HepG2 (cell line): ENCODE results near the gene OTUB2. TPM values are rescaled to one million over a fixed set of nuclear protein-coding genes. Genes with fewer than 3 reads are reported as not detected.

ENCODE experiments used
- ATAC-seq: fragments of 200-7000 bp; cut with Tn5 transposase; 3 replicates; pipeline ENCODE4 v1.9.1; 2020; ENCODE audit warnings: mild to moderate bottlenecking, moderate library complexity
- BruUV-seq: library from RNA; stranded (reverse); fragments of 400-500 nt; replicated peaks from 2 replicates; lab custom pipeline; 2021; lab: Mats Ljungman, UMichigan
- CTCF ChIA-PET: fragments of 300-600 bp; formaldehyde crosslinking; extraction: SDS; loops from one replicate; lab custom pipeline; 2021; ENCODE audit warnings: low total read pairs, inconsistent platforms, low intra/inter-chr PET ratio; lab: Yijun Ruan, JAX
- POLR2A ChIA-PET: fragments of 350-600 bp; sonication (Branson Sonifier 250); formaldehyde crosslinking; loops from one replicate; lab custom pipeline; 2020; ENCODE audit warnings: antibody characterized with exemption, inconsistent platforms; lab: Yijun Ruan, JAX
- DNase-seq: peaks from one replicate; pipeline ENCODE4 v3.0.0-alpha.2; 2015; ENCODE audit warnings: low spot score
- FAIRE-seq: peaks from 3 replicates; lab custom pipeline; 2011; peaks lifted over from hg19 to GRCh38; lab: Jason Lieb, UNC
- H2AFZ ChIP-seq: one replicate; pipeline ENCODE4 v1.6.1; 2011; ENCODE audit warnings: low read length, inconsistent platforms
- H3K27ac ChIP-seq: fragments of 300-600 bp; 3 replicates; pipeline ENCODE4 v1.8.0; 2011; ENCODE audit warnings: mixed run types, mild to moderate bottlenecking, mixed read lengths, low read length, inconsistent platforms; ENCODE audit not compliant: insufficient read depth; ENCODE audit errors: extremely low read length
- H3K27me3 ChIP-seq, 2 experiments: fragments of 200-600 bp in 1 of 2; 2 replicates in 1 of 2; 3 replicates in 1 of 2; pipeline versions ENCODE4 v1.6.0 to v1.8.0; 2011; ENCODE audit warnings: low read length in 2 of 2, mild to moderate bottlenecking in 2 of 2, moderate library complexity in 2 of 2, inconsistent platforms in 1 of 2; ENCODE audit not compliant: insufficient read depth in 2 of 2, control insufficient read depth in 1 of 2
- H3K36me3 ChIP-seq, 2 experiments: fragments of 200-600 bp in 1 of 2; replicated peaks in 1 of 2; 2 replicates in 1 of 2; 3 replicates in 1 of 2; pipeline versions ENCODE4 v1.5.1 to v1.8.0; 2011; ENCODE audit warnings: low read length in 2 of 2, inconsistent platforms in 1 of 2; ENCODE audit not compliant: insufficient read depth in 2 of 2, control insufficient read depth in 1 of 2
- H3K4me1 ChIP-seq: 2 replicates; pipeline ENCODE4 v1.5.1; 2012; ENCODE audit warnings: low read length, inconsistent platforms; ENCODE audit not compliant: insufficient read depth
- H3K4me2 ChIP-seq: 2 replicates; pipeline ENCODE4 v1.6.0; 2011; ENCODE audit warnings: low read depth, low read length, inconsistent platforms
- H3K4me3 ChIP-seq, 3 experiments: fragments of 200-600 bp in 1 of 3; sonication (generic), shearing (Covaris generic) in 1 of 3; replicated peaks in 1 of 3; 2 replicates each; pipeline ENCODE4 v1.5.1; 2011 to 2016; ENCODE audit warnings: low read length in 3 of 3, inconsistent platforms in 2 of 3, low read depth in 2 of 3, mild to moderate bottlenecking in 2 of 3, control low read depth in 1 of 3, mixed read lengths in 1 of 3; ENCODE audit not compliant: insufficient read depth in 1 of 3
- H3K79me2 ChIP-seq: one replicate; pipeline ENCODE4 v1.6.1; 2011; ENCODE audit warnings: low read length, inconsistent platforms; ENCODE audit not compliant: insufficient read depth
- H3K9ac ChIP-seq: 2 replicates; pipeline ENCODE4 v1.6.0; 2011; ENCODE audit warnings: mild to moderate bottlenecking, low read depth, low read length, inconsistent platforms; ENCODE audit not compliant: insufficient read depth
- H3K9me3 ChIP-seq: 2 replicates; pipeline ENCODE4 v1.5.1; 2012; ENCODE audit warnings: mild to moderate bottlenecking, low read length
- H4K20me1 ChIP-seq: 2 replicates; pipeline ENCODE4 v1.6.0; 2011; ENCODE audit warnings: inconsistent platforms, mild to moderate bottlenecking, low read length, moderate library complexity; ENCODE audit not compliant: insufficient read depth
- CHD4 ChIP-seq: fragments of 200-600 bp; sonication (generic); IDR thresholded peaks from 2 replicates; pipeline ENCODE4 v1.7.0; 2017; ENCODE audit warnings: mild to moderate bottlenecking, low read length, borderline replicate concordance
- ELF3 ChIP-seq: IDR thresholded peaks from 2 replicates; pipeline ENCODE4 v1.6.1; 2016; ENCODE audit warnings: missing genetic modification reagents, missing compliant biosample characterization
- ESRRA ChIP-seq: sonication (generic); formaldehyde crosslinking; IDR thresholded peaks from 2 replicates; pipeline ENCODE4 v1.5.1; 2020; ENCODE audit warnings: mild to moderate bottlenecking, low read depth, missing genetic modification reagents
- HOXD1 ChIP-seq: sonication (generic); formaldehyde crosslinking; IDR thresholded peaks from 2 replicates; pipeline ENCODE4 v1.5.0; 2020; ENCODE audit warnings: missing genetic modification reagents
- RCOR2 ChIP-seq: IDR thresholded peaks from 2 replicates; pipeline ENCODE4 v1.6.1; 2016; ENCODE audit warnings: missing biosample characterization, missing genetic modification reagents
- SMARCE1 ChIP-seq: fragments of 450-650 bp; IDR thresholded peaks from 2 replicates; pipeline ENCODE4 v1.6.1; 2017; ENCODE audit warnings: borderline replicate concordance
- THAP7 ChIP-seq: sonication (generic); formaldehyde crosslinking; IDR thresholded peaks from 2 replicates; pipeline ENCODE4 v1.8.1; 2023; ENCODE audit warnings: mild to moderate bottlenecking, missing genetic modification reagents
- ZBTB34 ChIP-seq: sonication (generic); formaldehyde crosslinking; IDR thresholded peaks from 2 replicates; pipeline ENCODE4 v1.8.0; 2022; ENCODE audit warnings: mild to moderate bottlenecking, missing genetic modification reagents
- ZMYM2 ChIP-seq: sonication (generic); formaldehyde crosslinking; IDR thresholded peaks from 2 replicates; pipeline ENCODE4 v1.8.0; 2022; ENCODE audit warnings: mild to moderate bottlenecking, missing genetic modification reagents
- ZNF136 ChIP-seq: sonication (generic); formaldehyde crosslinking; IDR thresholded peaks from 2 replicates; pipeline ENCODE4 v1.8.1; 2022; ENCODE audit warnings: low read depth, mild to moderate bottlenecking, moderate library complexity, missing genetic modification reagents
- ZNF839 ChIP-seq: sonication (generic); formaldehyde crosslinking; IDR thresholded peaks from 2 replicates; pipeline ENCODE4 v1.4.0; 2020; ENCODE audit warnings: missing genetic modification reagents, mild to moderate bottlenecking, borderline replicate concordance
- ZXDC ChIP-seq: sonication (generic); formaldehyde crosslinking; IDR thresholded peaks from 2 replicates; pipeline ENCODE4 v1.5.0; 2020; ENCODE audit warnings: mild to moderate bottlenecking, missing genetic modification reagents
- WGBS: methylation state at CpG from one replicate; pipeline ENCODE4 v1.1.6; 2017; ENCODE audit warnings: low lambda C conversion rate; 5-methylcytosine and 5-hydroxymethylcytosine counted together
- in situ Hi-C: cut with HindIII; loops from 2 replicates; pipeline ENCODE4 v1.10.0; 2017; ENCODE audit warnings: low pct_unique_long_range_greater_than_20kb; ENCODE audit not compliant: extremely low pct_ligation_motif_present
- intact Hi-C: fragments of 100-400 bp; cut with micrococcal nuclease; formaldehyde crosslinking; loops from one replicate; pipeline ENCODE4 v1.10.0; 2022; ENCODE audit not compliant: unreplicated experiment
- polyA plus RNA-seq, 8 experiments: library from polyadenylated mRNA; depleted of rRNA in 3 of 8; stranded (reverse) in 7 of 8; unstranded in 1 of 8; fragments of >200 nt; fragmentation: Illumina TruSeq in 4 of 8; extraction: Trizol in 4 of 8; gene quantifications; 2 replicates each; pipeline versions ENCODE4 v1.2.1 to v1.2.3, GENCODE V29; 2011 to 2016; ENCODE audit warnings: low read depth in 4 of 8, missing spikeins in 1 of 8, mixed read lengths in 1 of 8; ENCODE audit not compliant: insufficient read depth in 1 of 8
- total RNA-seq, 5 experiments: library from RNA; depleted of rRNA; stranded (reverse); fragments of >200 nt; fragmentation: Illumina TruSeq; extraction: Trizol; gene quantifications; 2 replicates each; pipeline ENCODE4 v1.2.3, GENCODE V29; 2016; ENCODE audit warnings: low read depth in 1 of 5

OTUB2 gene
- total and polyA plus RNA-seq, 2 of the 13 experiments (the other 11 are each of a cell fraction or from before 2014, with no cell fraction given): 2.2 to 2.4 TPM

- Histone ChIP-seq H2AFZ (no peak overlapping the region), H3K36me3 (peaks cover 0 to 3% of the 10 kb centered on the region in 2 experiments; a peak in 2 of 5 replicates), H3K9ac (no peak overlapping the region), H3K4me3 (no peak overlapping the region), H3K4me2 (no peak overlapping the region), H4K20me1 (no peaks in the 10 kb centered on the region), H3K27ac (no peak overlapping the region), H3K79me2 (no peaks in the 10 kb centered on the region), H3K9me3 (no peaks in the 10 kb centered on the region), H3K27me3 (no peaks in the 10 kb centered on the region), H3K4me1 (peaks cover 56% of the 10 kb centered on the region)
- ATAC-seq (no peak), DNase-seq (no peak), FAIRE-seq (no peak)
- ChIA-PET POLR2A (no interaction called here), CTCF (interaction anchor here (1.2 kb wide), 1 partner anchor 10 kb away, joined by 3 read pairs; no protein-coding TSS in a partner anchor)
- intact Hi-C loops: loop anchor here (5.0 kb wide), 1 partner anchor 44 kb away; the partner anchor contains the start of genes DDX24 and IFI27L1
- TF ChIP-seq HOXD1 (CRISPR knock-in tag) (no peak), SMARCE1 (no peak), ELF3 (no peak), ZNF136 (CRISPR knock-in tag) (no peak)
- in situ Hi-C loops: loop anchor here (5.0 kb wide), 1 partner anchor 99 kb away; no protein-coding TSS in a partner anchor
- BruUV-seq: no TSS peak
- 97% methylated on average over 6 of the region's 9 CpGs for WGBS
Measured at GRCh38 chr14:94037954-94038353, 11.8 kb downstream of the OTUB2 start.

- H4K20me1 ChIP-seq: no peaks in the 10 kb centered on the region
- no peak overlapping the region for H3K4me2 ChIP-seq
- ChIA-PET CTCF (interaction anchor here (1.2 kb wide), 1 partner anchor 10 kb away, joined by 3 read pairs; no protein-coding TSS in a partner anchor), POLR2A (interaction anchor here (1.2 kb wide), 1 partner anchor 10 kb away, joined by 4 read pairs; no protein-coding TSS in a partner anchor)
- H3K9ac ChIP-seq: no peak overlapping the region
- no peak overlapping the region for H3K4me3 ChIP-seq
- no peaks in the 10 kb centered on the region for H3K9me3 ChIP-seq
- no peaks in the 10 kb centered on the region for H3K27me3 ChIP-seq
- H3K79me2 ChIP-seq: no peaks in the 10 kb centered on the region
- FAIRE-seq: no peak
- H3K36me3 ChIP-seq: peaks cover 0 to 3% of the 10 kb centered on the region in 2 experiments; a peak in 2 of 5 replicates
- intact Hi-C loops (loop anchor here (5.0 kb wide), 1 partner anchor 44 kb away; the partner anchor contains the start of genes DDX24 and IFI27L1), in situ Hi-C loops (loop anchor here (5.0 kb wide), 1 partner anchor 99 kb away; no protein-coding TSS in a partner anchor)
- no peak for ATAC-seq
- no TSS peak for BruUV-seq
- no peak overlapping the region for H2AFZ ChIP-seq
- H3K27ac ChIP-seq: no peak overlapping the region
- no peak for DNase-seq
- H3K4me1 ChIP-seq: peaks cover 56% of the 10 kb centered on the region
- 98% methylated on average over 6 of the region's 7 CpGs for WGBS
- TF ChIP-seq ZBTB34 (no peak), ESRRA (CRISPR knock-in tag) (no peak), RCOR2 (CRISPR knock-in tag) (no peak), CHD4 (no peak), THAP7 (CRISPR knock-in tag) (no peak), ZNF839 (no peak), ZXDC (no peak), ZMYM2 (CRISPR knock-in tag) (no peak)
Measured at GRCh38 chr14:94038510-94038909, 12.4 kb downstream of the OTUB2 start.
